ENCODE data around the gene PYDC2.
"Not testable (repeated sequence)": the region's sequence is repeated elsewhere in the genome, so short reads cannot be mapped to it uniquely, and the experiment has no call there.

PYDC2 gene

DNA sequence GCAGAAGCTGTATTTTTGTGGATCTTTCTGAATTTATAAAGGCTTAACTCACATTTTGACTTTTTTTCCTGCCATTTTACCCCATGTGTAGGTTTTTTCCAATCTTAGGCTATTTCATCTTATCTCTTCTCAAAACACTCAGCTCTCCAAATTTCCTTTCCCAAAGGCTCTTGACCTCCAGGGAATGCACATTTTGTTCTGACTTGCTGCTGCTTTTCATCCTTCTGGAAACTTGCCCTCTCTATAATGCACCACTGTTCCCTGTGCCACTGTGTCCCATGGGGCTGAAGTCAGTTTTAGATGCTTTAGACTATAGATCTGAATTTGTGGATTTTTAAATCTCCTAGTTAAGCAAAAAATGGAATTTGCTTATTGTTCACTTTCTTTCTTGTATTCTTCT lies 9.1 kb downstream of the PYDC2 start:
- no peak for DNase-seq (ENCODE audit: low spot score)

DNA sequence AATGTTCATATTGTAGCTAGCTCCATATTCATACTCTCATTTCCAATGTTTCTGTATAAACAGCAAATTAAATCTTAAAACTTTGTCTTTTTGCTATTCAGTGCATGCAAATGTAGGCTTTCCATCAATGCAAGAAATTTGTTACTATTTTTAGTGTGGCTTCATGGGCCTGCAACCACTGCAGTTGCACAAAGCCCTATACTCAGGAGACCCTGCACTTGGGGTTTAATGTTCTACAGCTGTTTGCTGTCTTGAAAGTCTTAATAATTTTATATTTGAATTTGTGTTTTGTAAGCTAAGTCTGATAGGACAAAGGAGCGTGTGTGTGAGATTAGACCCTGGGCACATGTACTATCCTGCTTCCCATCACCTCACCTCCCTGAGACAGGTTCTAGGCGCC lies 9.6 kb downstream of the PYDC2 start:
- no peak for DNase-seq (ENCODE audit: low spot score)

- no peak for DNase-seq (ENCODE audit: low spot score)
These were observed 12.8 kb downstream of the PYDC2 start for GRCh38 chr3:191473661-191474198.

DNA sequence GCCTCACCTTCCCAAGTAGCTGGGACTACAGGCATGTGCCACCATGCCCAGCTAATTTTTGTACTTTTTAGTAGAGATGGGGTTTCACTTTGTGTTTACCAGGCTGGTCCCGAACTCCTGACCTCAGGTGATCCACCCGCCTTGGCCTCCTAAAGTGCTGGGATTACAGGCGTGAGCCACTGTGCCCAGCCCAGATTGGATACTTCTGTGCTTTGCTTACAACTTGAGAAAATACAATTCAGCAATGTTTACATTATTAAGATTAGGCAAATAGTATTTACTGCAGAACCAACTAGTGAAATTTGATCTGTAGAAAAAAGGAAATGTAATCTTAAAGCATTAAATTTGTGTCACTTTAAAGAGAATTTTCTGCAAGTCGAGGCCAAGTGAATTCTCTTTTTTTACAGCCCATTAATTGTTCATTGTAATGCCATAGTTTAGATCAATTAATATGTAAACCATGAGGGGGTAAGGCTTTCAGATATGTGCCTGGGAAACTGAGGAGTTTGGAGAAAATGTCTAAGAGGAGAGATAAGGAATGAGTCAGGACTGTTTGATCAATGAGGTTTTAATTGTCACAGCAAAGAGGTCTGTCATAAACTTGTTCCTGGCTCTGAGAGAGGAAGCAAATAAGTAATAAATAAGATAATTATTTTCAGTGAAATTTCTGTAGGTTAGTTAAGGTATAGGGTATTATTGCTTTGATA lies 15.3 kb downstream of the PYDC2 start:
- peak; percentile 8 for DNase-seq (ENCODE audit: low spot score)

GRCh38 chr3:191483994-191484393 lies 23.0 kb downstream of the PYDC2 start:
- DNase-seq (ENCODE audit: low spot score) = not testable (repeated sequence)

DNA sequence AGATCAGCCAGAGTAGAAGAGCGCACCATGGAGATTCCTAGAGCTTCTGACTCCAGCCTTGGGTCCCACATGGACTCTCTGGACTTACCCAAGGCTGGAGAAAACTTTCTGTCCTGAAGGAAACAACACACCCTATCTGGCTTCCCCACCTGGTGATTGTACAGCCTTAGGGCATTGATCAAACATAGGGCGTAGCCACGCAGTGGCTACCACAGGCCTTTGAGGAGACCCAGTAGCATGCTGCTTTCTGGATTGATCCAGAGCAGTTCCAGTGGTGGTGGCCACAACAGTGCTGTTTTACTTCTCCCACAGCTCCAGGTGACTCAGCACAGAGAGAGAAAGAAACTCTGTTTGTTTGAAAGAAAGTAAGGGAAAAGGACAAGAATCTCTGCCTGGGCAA lies 23.5 kb downstream of the PYDC2 start:
- DNase-seq (ENCODE audit: low spot score) = no peak

DNA sequence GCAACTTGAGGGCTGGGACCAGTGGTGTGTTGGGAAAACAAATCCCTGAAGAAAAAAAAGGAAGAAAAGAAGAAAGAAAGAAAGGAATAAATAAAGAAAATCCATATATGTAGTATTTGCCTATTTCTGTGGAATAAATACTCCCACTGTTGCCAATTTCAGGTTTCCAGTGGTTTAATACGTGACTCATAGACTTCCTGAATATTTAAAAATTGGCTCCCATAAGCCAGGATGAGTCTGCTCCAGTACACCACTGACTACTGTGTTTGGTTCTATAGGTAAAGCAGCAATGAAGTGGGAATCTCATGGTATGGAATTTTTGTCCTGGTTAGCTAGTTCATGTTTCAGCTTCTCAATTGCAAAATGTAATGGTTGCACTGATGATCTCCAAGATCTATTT lies 31.6 kb downstream of the PYDC2 start:
- DNase-seq (ENCODE audit: low spot score) = no peak

DNA sequence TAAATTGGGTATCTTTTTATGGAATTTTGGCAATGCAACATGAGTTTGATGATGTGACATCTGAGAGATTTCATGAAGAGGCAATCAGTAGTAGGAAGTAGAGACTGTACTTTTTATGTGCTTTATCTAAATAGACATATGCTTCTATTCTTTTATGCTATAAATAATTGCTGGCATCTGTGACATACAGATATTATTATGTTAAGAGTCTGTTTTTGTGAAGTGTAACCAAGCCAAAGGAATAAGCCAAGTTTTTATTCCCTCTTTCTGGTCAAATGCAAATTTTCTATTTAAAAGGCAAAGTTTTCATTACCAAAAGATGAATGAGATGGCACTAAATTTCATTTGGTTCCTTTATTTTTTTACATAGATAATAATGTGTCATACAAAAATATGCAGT lies 32.4 kb downstream of the PYDC2 start:
- no peak for DNase-seq (ENCODE audit: low spot score)

- DNase-seq (ENCODE audit: low spot score) = peak; percentile 22
These were observed 38.5 kb downstream of the PYDC2 start for GRCh38 chr3:191499307-191500080.

DNA sequence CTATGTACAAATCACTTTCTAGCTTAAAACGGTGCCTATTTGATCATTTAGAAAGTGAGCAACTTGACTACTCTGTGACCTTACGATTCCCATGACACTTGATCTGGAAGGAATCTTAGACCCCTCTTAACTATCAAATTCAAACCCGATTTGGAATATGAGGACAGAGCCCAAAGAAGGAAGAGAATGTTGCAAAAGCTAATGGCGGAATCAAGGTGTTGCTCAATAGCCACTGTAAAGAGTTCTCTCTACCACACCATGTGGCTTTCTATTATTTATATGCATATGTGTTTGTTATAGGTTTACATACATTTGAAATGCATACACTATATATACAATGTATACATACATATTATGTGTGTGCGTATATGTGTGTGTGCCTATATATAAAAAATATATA lies 39.9 kb downstream of the PYDC2 start:
- DNase-seq (ENCODE audit: low spot score) = no peak

GRCh38 chr3:191502583-191502982 lies 41.6 kb downstream of the PYDC2 start:
- DNase-seq (ENCODE audit: low spot score) = no peak

DNA sequence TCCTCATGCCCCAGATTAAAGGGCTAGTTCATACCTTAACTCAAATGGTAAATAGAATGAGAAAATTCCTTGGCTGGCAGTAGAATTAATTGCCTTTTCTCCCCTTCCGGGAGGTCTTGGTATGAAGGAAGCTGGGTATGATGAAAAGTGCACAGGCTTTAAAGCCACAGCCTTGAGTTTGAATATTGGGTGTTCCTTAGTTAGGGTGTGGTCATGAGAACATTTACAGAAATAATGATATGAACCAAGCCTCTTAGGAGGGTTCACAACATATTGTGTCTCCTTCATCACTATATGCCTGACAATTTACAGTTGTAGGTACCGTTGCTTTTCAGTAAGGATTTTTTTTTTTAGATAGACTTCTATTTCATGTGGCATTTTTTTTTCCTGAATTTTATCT lies 48.1 kb downstream of the PYDC2 start:
- no peak for DNase-seq (ENCODE audit: low spot score)

Measured in LoVo (cell line).